HG02943 (cell line): Measurements from ENCODE around the gene ANO4.

ENCODE experiments used
- ATAC-seq: cut with Tn5 transposase; IDR thresholded peaks from one replicate; pipeline ENCODE4 v1.9.1; 2021; ENCODE audit warnings: mild to moderate bottlenecking, low read depth, moderate library complexity; ENCODE audit not compliant: unreplicated experiment

Gene ANO4

DNA sequence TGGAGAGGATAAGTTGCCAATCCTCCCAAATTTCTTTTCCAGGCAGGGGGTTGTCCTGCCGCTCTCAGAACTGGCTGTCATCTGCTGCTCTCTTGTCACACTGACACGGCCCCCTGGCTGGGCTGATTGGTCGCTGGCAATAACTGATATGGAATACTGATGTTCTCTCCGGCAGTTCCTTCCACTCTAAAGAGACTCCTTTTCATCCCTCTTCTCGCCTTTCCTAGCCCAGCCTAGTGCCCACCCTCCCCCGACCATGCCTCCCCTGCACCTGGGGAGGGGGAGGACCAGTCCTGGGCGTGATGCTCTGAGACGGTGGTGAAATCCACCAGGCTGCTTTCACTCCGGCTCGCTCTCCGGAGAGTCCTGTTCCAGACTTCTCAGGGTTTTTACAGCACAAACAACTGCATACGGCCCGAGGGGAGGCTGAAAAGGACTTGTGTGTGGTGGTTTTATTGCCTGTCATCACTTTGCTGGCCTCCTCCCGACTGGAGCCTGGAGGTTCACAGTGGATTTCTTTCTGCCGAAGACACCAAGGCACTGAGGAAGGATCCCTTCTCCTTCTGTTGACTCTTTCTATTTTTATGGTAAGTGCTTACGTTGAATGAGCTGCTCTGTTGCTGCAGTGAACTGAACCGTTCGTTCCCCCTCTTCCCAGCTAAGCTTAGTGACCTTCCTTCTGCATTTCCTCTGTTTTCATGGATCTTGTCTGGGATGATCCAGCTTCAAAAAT lies at the start of gene ANO4:
Gene ANO4 (plus strand): TSS at position 336 of the 733 bp plus-strand sequence. CDS start 107,010 bp downstream, outside the sequence.
- no peak for ATAC-seq

DNA sequence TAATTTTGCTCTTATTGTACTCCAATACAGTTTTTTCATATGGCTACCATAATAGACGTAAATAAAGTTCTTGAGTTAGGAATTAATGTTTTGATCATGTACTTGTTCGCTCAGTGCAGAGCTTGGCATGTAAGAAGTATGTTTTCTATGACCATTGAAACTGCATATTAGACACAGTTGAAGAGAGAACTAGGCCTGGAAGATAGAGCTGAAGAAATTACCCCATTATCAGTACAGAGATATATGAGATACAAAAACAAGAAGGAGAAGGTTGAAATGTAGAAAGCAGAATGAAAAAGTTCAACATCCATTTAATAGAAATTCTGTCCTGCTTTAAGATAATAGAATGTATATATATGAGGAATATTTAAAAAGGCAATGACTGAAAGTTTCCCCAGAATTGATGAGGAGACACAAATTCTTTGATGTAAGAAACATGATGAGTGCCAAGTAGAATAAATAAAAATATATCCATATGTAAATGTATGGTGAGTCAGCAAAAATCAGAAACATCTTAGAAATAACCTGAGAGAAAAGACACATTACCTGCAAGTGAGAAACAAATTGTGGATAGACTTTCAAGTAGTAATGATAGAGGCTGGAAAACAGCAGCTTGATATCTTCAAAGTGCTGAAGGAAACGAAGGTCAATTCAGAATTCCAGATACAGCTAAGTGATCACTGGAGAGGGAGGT lies 49.1 kb upstream of the ANO4 start:
- ATAC-seq: no peak

- ATAC-seq: no peak
Observed at GRCh38 chr12:100752841-100753240, 41.7 kb upstream of the ANO4 start.

DNA sequence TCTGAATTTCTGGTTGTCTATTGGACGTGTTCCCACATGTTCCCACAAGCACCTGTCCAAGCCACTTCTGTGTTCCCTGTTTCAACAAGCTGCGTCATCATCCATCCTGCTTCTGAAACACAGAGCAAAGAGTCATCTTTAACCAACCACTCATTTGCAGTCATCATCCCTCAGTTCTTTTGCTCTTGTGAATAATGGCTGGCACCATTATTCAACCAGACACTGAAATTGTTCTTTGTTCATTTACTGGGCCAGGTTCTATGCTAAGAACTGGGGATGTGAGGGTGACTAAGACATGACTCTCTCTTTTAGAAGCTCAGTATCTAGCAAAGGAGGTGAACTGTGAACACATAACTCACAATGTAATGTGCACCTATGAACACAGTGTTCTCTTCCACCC lies 40.7 kb upstream of the ANO4 start:
- no peak for ATAC-seq

GRCh38 chr12:100755186-100755585 lies 39.4 kb upstream of the ANO4 start:
- no peak for ATAC-seq

DNA sequence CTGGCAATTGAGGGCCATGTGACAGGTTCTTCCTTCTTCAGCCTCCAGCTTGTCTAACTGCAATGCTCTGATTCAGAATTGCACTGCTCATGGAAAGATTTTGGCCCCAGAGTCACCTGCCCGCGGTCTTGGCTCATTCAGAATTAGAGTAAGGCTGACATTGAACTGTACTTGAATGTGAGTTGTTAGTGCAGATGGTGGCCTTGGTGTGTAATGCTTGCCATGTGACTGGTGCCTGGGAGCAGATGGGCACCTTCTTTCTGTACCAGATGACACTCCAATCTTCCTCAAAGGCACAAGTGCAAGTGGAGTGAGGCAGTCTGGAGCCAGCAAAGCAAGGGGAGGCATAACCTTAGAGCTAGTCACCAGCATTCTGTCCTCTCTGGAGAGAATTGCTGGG lies 36.5 kb upstream of the ANO4 start:
- ATAC-seq: no peak

GRCh38 chr12:100767371-100767770 lies 27.2 kb upstream of the ANO4 start:
- no peak for ATAC-seq

DNA sequence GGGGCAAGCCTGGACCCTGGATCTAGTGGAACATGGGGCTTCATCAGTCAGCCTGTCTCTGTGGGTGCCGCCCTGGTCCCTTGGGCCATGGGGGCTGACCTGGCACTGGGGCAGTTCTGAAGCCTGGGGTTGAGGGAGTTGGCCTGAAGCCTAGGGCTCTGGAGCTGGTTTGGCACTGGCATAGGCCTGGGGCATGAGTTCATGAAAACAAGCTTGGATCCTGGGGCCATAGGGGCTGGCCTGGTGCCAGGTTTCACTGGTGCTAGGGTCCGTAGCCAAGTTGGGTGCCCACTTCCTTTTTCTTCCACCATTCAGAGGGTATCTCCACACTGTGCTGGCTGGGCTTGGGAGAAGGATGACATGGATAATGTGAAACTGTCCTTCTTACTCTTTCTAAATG lies 26.6 kb upstream of the ANO4 start:
- ATAC-seq: no peak

- ATAC-seq: no peak
Observed at GRCh38 chr12:100778967-100779590, 15.5 kb upstream of the ANO4 start.

- no peak for ATAC-seq
Observed at GRCh38 chr12:100789146-100789545, 5.4 kb upstream of the ANO4 start.

DNA sequence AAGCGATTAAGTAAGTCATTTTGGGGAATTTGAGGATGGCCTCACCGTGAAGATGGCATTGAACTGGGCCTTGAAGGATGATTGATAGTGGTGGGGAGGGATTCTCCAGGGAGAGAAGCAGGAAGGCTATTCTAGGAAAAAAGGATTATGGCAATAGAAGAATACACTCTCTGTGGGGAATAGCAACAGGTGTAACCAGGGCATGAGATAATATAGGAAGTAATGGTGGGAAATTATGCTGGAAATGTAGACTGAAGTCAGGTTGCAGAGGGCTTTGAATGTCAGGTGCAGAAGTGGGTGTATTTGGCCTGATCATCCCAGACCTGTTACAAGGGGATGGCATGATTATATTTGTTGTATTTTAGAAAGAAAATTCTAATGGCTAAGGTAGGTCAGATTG lies 4.6 kb upstream of the ANO4 start:
- no peak for ATAC-seq

DNA sequence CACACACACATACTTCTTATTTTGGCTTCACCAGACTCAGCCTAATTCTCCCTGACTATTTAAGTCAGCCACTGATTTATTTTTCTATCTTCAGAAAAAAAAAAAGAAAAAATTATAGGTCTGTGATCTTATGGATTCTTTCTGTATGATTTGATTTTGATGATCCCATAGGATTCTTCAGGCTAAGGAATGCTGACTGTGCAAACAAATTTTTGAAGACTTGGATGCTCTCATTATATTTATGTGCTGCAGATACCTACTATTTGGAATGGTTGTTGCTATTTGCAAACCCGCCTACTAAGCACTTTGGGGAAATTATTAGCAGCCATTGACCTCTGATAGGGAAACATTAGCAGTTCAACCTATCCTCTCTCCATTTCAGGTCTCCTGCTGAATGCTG lies 4.0 kb upstream of the ANO4 start:
- no peak for ATAC-seq

- ATAC-seq: no peak
Observed at GRCh38 chr12:100793182-100793581, 1.4 kb upstream of the ANO4 start.

- ATAC-seq: no peak
Observed at GRCh38 chr12:100795174-100795799, 711 bp downstream of the ANO4 start.

- no peak for ATAC-seq
Observed at GRCh38 chr12:100795800-100796179, 1.2 kb downstream of the ANO4 start.

GRCh38 chr12:100796621-100797020 lies 2.0 kb downstream of the ANO4 start:
- no peak for ATAC-seq

GRCh38 chr12:100797246-100797645 lies 2.7 kb downstream of the ANO4 start:
- ATAC-seq: no peak

DNA sequence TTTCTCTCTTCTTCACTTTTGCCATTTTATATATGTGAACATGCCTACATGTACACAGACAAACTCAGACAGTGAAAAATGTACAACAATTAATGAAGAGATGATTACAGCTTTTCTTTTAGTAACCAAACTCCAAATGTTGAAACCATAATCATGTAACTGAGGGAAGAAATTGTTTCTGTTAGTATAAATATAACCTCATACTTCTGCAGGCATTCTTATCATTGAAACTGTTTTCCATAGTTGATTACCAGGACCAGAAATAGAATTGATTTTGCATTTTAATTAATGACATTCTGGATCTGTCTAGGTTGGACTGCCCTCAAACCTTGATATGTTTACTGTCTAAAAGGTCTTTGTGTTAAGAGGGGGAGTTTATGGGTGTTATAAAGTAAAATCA lies 3.2 kb downstream of the ANO4 start:
- ATAC-seq: no peak

- no peak for ATAC-seq
Observed at GRCh38 chr12:100798286-100799160, 3.9 kb downstream of the ANO4 start.

- no peak for ATAC-seq
Observed at GRCh38 chr12:100799770-100800169, 5.2 kb downstream of the ANO4 start.
